ENCODE results near the gene CHPF2.

DNA sequence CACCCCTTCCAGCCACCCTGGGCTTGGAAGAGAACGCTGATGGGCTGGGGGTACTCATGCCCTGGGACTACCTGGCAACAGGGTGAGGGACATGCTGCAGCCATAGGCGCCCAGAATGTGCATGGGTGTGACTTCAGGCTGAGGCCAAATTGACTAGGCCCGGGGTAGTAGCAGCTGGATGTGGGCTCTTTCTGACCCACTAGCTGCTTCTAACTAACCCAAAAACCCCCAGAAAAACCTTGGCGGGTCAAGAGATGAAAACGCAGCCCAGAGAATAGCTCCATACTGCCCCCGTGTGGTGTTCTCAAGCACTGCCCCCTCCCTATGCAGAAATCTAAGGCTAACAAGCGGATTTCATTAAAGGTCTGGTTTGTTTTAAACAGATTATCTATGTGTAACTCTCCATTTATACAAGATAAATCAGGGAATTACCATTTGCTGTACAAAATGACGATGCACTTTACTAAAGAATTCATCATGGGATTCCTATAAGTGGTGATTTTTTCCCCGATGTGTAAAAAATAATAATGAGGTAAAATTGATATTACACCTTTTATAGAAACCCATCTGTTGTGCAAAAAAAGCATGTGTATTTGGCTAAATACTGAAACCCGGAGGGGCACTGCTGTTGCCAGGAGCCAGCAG, 12.0 kb downstream of the CHPF2 start:
- TF ChIP-seq ZNF598 (CRISPR knock-in tag; IDR thresholded peaks at IDR 0.05; ENCODE audit: borderline replicate concordance) (no peak), ZNF768 (CRISPR knock-in tag; IDR thresholded peaks at IDR 0.05) (no peak), ZBTB7B (CRISPR knock-in tag; IDR thresholded peaks at IDR 0.05) (no peak), SAFB2 (CRISPR knock-in tag; IDR thresholded peaks at IDR 0.05; ENCODE audit: borderline replicate concordance, low read depth) (no peak), FOXO1 (CRISPR knock-in tag; IDR thresholded peaks at IDR 0.05) (no peak), HOXA3 (CRISPR knock-in tag; IDR thresholded peaks at IDR 0.05) (no peak), ZNF605 (CRISPR knock-in tag; IDR thresholded peaks at IDR 0.05) (no peak)
- TF ChIP-seq, protein P1, sequence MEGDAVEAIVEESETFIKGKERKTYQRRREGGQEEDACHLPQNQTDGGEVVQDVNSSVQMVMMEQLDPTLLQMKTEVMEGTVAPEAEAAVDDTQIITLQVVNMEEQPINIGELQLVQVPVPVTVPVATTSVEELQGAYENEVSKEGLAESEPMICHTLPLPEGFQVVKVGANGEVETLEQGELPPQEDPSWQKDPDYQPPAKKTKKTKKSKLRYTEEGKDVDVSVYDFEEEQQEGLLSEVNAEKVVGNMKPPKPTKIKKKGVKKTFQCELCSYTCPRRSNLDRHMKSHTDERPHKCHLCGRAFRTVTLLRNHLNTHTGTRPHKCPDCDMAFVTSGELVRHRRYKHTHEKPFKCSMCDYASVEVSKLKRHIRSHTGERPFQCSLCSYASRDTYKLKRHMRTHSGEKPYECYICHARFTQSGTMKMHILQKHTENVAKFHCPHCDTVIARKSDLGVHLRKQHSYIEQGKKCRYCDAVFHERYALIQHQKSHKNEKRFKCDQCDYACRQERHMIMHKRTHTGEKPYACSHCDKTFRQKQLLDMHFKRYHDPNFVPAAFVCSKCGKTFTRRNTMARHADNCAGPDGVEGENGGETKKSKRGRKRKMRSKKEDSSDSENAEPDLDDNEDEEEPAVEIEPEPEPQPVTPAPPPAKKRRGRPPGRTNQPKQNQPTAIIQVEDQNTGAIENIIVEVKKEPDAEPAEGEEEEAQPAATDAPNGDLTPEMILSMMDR (CRISPR knock-in tag; IDR thresholded peaks at IDR 0.05) = peak; percentile 66
- TF ChIP-seq, protein P2, sequence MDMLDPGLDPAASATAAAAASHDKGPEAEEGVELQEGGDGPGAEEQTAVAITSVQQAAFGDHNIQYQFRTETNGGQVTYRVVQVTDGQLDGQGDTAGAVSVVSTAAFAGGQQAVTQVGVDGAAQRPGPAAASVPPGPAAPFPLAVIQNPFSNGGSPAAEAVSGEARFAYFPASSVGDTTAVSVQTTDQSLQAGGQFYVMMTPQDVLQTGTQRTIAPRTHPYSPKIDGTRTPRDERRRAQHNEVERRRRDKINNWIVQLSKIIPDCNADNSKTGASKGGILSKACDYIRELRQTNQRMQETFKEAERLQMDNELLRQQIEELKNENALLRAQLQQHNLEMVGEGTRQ (IDR thresholded peaks at IDR 0.05; ENCODE audit: low read depth, low read length) = no peak
- TF ChIP-seq, protein P2 (CRISPR knock-in tag; IDR thresholded peaks at IDR 0.05; ENCODE audit: borderline replicate concordance) = no peak

Measured in HepG2 (cell line).